Measurements from ENCODE around the gene CBLN1.

The CBLN1 gene

DNA sequence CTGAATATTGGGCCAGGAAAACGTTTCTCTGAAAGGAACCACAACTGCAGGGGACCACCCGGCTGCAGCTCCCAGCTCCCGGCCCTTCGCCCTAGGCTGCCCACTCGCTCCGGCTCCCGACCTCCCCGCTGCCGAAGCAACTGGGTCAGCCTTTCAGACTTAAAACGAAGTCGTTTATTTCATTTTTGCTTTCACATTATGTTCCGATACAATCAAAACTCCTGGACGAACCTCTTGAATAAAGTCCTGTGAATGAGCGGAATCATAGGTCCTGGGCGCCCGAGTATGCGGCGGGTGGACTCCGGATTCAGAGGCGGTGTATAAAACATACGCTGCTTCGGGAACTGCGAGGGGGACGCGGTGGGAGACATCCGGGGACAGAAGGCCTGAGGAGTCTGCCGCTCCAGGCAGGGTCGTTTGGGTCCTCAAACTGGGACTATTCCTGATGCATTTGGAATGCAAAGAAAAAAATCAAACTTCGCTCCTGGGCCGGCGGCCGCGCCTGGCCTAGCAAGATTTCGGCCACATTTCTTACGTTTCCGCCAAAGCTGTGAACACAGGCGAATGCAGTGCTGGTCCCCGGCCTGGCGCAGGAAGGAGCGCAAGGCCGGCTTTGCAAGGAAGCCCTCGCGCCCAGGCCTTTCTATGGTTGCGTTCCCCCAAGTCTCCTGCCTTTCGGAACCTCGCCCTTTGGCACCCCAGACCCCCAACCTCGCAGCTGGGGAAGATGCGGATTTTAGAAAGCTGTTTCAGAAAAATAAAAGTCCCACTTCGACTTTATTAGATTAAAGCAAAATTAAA is 3.7 kb downstream of the CBLN1 start:
- H3K36me3 ChIP-seq (ENCODE audit: insufficient read depth, low read length): no peaks in the 10 kb centered on the region
- H3K9ac ChIP-seq (ENCODE audit: low read depth, low read length, poor library complexity, severe bottlenecking): no peak overlapping the region
- H3K9me3 ChIP-seq (ENCODE audit: insufficient read depth, low read depth, low read length): no peaks in the 10 kb centered on the region; the same call in 1 of the 2 replicates
- H3K4me2 ChIP-seq (ENCODE audit: low read depth, low read length, poor library complexity, severe bottlenecking): no peak overlapping the region
- H3K9me2 ChIP-seq (replicated peaks; ENCODE audit: low read depth, low read length): no peaks in the 10 kb centered on the region
- H3K4me3 ChIP-seq (ENCODE audit: low read length, poor library complexity, severe bottlenecking): no peak overlapping the region
- no peak for TF ChIP-seq EZH2phosphoT487 (IDR thresholded peaks at IDR 0.05; ENCODE audit: borderline replicate concordance)
- TF ChIP-seq, protein P1, sequence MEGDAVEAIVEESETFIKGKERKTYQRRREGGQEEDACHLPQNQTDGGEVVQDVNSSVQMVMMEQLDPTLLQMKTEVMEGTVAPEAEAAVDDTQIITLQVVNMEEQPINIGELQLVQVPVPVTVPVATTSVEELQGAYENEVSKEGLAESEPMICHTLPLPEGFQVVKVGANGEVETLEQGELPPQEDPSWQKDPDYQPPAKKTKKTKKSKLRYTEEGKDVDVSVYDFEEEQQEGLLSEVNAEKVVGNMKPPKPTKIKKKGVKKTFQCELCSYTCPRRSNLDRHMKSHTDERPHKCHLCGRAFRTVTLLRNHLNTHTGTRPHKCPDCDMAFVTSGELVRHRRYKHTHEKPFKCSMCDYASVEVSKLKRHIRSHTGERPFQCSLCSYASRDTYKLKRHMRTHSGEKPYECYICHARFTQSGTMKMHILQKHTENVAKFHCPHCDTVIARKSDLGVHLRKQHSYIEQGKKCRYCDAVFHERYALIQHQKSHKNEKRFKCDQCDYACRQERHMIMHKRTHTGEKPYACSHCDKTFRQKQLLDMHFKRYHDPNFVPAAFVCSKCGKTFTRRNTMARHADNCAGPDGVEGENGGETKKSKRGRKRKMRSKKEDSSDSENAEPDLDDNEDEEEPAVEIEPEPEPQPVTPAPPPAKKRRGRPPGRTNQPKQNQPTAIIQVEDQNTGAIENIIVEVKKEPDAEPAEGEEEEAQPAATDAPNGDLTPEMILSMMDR (conservative IDR thresholded peaks at IDR 0.05; ENCODE audit: low read length): no peak
- H3K27me3 ChIP-seq (ENCODE audit: insufficient read depth, low read length, poor library complexity, severe bottlenecking): no peaks in the 10 kb centered on the region
- H2AFZ ChIP-seq (ENCODE audit: low read length): no peak overlapping the region
- H4K20me1 ChIP-seq (ENCODE audit: insufficient read depth, low read length, poor library complexity, severe bottlenecking): no peaks in the 10 kb centered on the region
- H3F3A ChIP-seq (ENCODE audit: low read depth): no peaks in the 10 kb centered on the region
- H3K79me2 ChIP-seq (ENCODE audit: insufficient read depth, low read length): no peaks in the 10 kb centered on the region
- no peaks in the 10 kb centered on the region for H3K4me1 ChIP-seq (ENCODE audit: insufficient read depth, low read length, poor library complexity, severe bottlenecking)

DNA sequence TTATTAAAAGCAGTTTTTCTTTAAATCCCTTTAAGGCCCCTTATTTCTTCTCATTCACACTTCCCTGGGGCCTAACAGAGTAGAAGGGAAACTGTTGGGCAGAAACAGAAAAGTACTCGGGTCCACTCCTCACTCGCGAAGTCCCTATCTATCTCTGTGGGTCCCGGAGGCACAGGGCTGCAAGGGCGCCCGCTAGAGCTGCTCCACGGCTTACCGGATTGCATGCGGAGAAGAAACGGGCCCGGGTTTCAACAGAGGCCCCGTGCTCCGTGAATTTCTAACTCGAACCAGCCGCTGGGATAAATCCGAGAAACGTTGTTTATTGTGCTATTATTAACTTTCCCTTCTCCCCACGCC is 4.3 kb downstream of the CBLN1 start:
- Histone ChIP-seq H3F3A (ENCODE audit: low read depth) (no peaks in the 10 kb centered on the region), H3K4me3 (ENCODE audit: low read length, poor library complexity, severe bottlenecking) (no peak overlapping the region), H3K9me2 (replicated peaks; ENCODE audit: low read depth, low read length) (no peaks in the 10 kb centered on the region), H3K4me2 (ENCODE audit: low read depth, low read length, poor library complexity, severe bottlenecking) (no peak overlapping the region), H3K9ac (ENCODE audit: low read depth, low read length, poor library complexity, severe bottlenecking) (no peak overlapping the region), H3K9me3 (ENCODE audit: insufficient read depth, low read depth, low read length) (no peaks in the 10 kb centered on the region; the same call in 1 of the 2 replicates), H3K4me1 (ENCODE audit: insufficient read depth, low read length, poor library complexity, severe bottlenecking) (no peaks in the 10 kb centered on the region), H3K27me3 (ENCODE audit: insufficient read depth, low read length, poor library complexity, severe bottlenecking) (no peaks in the 10 kb centered on the region), H3K79me2 (ENCODE audit: insufficient read depth, low read length) (no peaks in the 10 kb centered on the region), H4K20me1 (ENCODE audit: insufficient read depth, low read length, poor library complexity, severe bottlenecking) (no peaks in the 10 kb centered on the region), H3K36me3 (ENCODE audit: insufficient read depth, low read length) (no peaks in the 10 kb centered on the region), H2AFZ (ENCODE audit: low read length) (no peak overlapping the region)
- TF ChIP-seq EZH2phosphoT487 (IDR thresholded peaks at IDR 0.05; ENCODE audit: borderline replicate concordance): no peak

DNA sequence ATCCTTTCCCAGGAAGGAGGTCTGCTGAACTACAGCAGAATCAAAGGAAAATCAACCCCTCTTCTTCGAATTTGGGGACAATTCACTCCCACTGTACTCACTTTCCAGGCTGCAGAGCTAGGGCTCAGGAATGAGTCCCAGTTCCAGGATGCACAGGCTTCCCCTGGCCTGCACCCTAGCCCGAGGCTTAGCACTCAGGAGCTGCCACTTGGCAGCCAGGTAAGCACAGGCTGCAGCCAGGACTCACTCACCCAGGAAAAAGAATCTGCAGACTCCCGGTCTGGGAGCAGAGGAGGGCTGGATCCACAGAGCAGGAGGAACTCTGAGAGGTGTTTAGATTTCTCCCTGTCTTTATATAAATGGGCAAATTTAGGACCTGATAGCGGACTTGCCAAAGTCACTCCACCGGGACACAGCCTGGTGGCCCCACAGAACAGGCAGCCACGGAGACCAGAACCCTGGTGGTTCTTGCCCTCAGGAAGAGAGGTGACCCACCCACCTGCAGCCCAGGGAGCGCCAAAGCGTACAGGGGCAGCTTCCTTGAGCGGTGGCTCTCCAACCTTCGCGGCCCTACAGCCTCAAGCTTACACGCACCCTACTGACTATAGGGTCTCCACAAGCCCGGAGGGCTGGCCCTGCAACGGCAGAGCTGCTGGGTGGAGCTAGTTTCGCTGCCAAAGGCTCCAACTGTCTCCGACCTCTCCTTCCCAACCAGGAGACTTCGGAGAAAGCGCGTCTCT is 4.8 kb downstream of the CBLN1 start:
- Histone ChIP-seq H3K79me2 (ENCODE audit: insufficient read depth, low read length) (no peaks in the 10 kb centered on the region), H3K9me3 (ENCODE audit: insufficient read depth, low read depth, low read length) (no peaks in the 10 kb centered on the region; the same call in 1 of the 2 replicates), H3K4me1 (ENCODE audit: insufficient read depth, low read length, poor library complexity, severe bottlenecking) (no peaks in the 10 kb centered on the region), H2AFZ (ENCODE audit: low read length) (no peak overlapping the region), H3K4me3 (ENCODE audit: low read length, poor library complexity, severe bottlenecking) (no peak overlapping the region), H3K9ac (ENCODE audit: low read depth, low read length, poor library complexity, severe bottlenecking) (no peak overlapping the region), H3K27me3 (ENCODE audit: insufficient read depth, low read length, poor library complexity, severe bottlenecking) (no peaks in the 10 kb centered on the region), H3K36me3 (ENCODE audit: insufficient read depth, low read length) (no peaks in the 10 kb centered on the region), H3K4me2 (ENCODE audit: low read depth, low read length, poor library complexity, severe bottlenecking) (no peak overlapping the region), H3K9me2 (replicated peaks; ENCODE audit: low read depth, low read length) (no peaks in the 10 kb centered on the region), H4K20me1 (ENCODE audit: insufficient read depth, low read length, poor library complexity, severe bottlenecking) (no peaks in the 10 kb centered on the region), H3F3A (ENCODE audit: low read depth) (no peaks in the 10 kb centered on the region)
- TF ChIP-seq EZH2phosphoT487 (IDR thresholded peaks at IDR 0.05; ENCODE audit: borderline replicate concordance): no peak
- TF ChIP-seq, protein P1 (conservative IDR thresholded peaks at IDR 0.05; ENCODE audit: low read length): no peak

Data from Loucy (cell line).